H1 (cell line): Measurements from ENCODE around the gene TRIM40. TPM values are rescaled to one million over a fixed set of nuclear protein-coding genes. Genes with fewer than 3 reads are reported as not detected.
A peak's percentile ranks its signal among the peaks of the same experiment; 100 is the strongest.

Experiments
- CTCF ChIA-PET: fragments of 300-600 bp; sonication (Branson Sonifier 250); formaldehyde crosslinking; loops from one replicate; lab custom pipeline; 2021; ENCODE audit not compliant: partially characterized antibody; lab: Charles Lee
- POLR2A ChIA-PET: fragments of 300-600 bp; sonication (Branson Sonifier 250); formaldehyde crosslinking; loops from one replicate; lab custom pipeline; 2021; ENCODE audit warnings: inconsistent platforms; ENCODE audit not compliant: partially characterized antibody; lab: Charles Lee
- DNase-seq, 2 experiments: peaks; one replicate each; pipeline versions ENCODE4 v3.0.0 to v3.0.0-alpha.2; 2010 to 2022; ENCODE audit warnings: low spot score in 2 of 2, low read depth in 1 of 2, mixed read lengths in 1 of 2
- FAIRE-seq: peaks from 2 replicates; lab custom pipeline; 2011; peaks lifted over from hg19 to GRCh38; lab: Jason Lieb, UNC
- H2AFZ ChIP-seq: 2 replicates; pipeline ENCODE4 v1.8.1; 2012; ENCODE audit warnings: low read length, inconsistent platforms
- H2AK5ac ChIP-seq: 2 replicates; pipeline ENCODE4 v1.6.1; 2013; ENCODE audit warnings: low read depth, low read length
- H2BK120ac ChIP-seq: replicated peaks from 2 replicates; pipeline ENCODE3; 2013; ENCODE audit warnings: low read depth, low read length, inconsistent platforms
- H2BK12ac ChIP-seq: 2 replicates; pipeline ENCODE4 v1.6.1; 2013; ENCODE audit warnings: low read depth, low read length
- H2BK15ac ChIP-seq: 2 replicates; pipeline ENCODE4 v1.6.1; 2013; ENCODE audit warnings: low read length
- H2BK20ac ChIP-seq: 2 replicates; pipeline ENCODE4 v1.6.1; 2013; ENCODE audit warnings: low read length
- H2BK5ac ChIP-seq: 2 replicates; pipeline ENCODE4 v1.6.1; 2013; ENCODE audit warnings: low read depth, low read length
- H3K14ac ChIP-seq: 2 replicates; pipeline ENCODE4 v1.6.1; 2013; ENCODE audit warnings: inconsistent platforms; ENCODE audit not compliant: insufficient read length
- H3K18ac ChIP-seq: 2 replicates; pipeline ENCODE4 v1.6.1; 2013; ENCODE audit warnings: low read length; ENCODE audit errors: extremely low read depth
- H3K23ac ChIP-seq: 2 replicates; pipeline ENCODE4 v1.6.1; 2013; ENCODE audit warnings: inconsistent platforms; ENCODE audit not compliant: insufficient read length
- H3K23me2 ChIP-seq: 2 replicates; pipeline ENCODE4 v1.6.1; 2013; ENCODE audit warnings: low read depth, low read length
- H3K27ac ChIP-seq: 2 replicates; pipeline ENCODE4 v1.6.1; 2011; ENCODE audit warnings: low read depth, low read length, inconsistent platforms
- H3K27me3 ChIP-seq, 4 experiments: replicated peaks in 1 of 4; 1 replicate in 1 of 4; 2 replicates in 3 of 4; pipeline versions ENCODE4 v1.6.1 to v1.8.1; 2011 to 2013; ENCODE audit warnings: low read length in 3 of 4, mild to moderate bottlenecking in 3 of 4, inconsistent platforms in 2 of 4, mixed read lengths in 2 of 4, moderate library complexity in 1 of 4; ENCODE audit not compliant: control insufficient read depth in 3 of 4, insufficient read depth in 3 of 4; ENCODE audit errors: extremely low read depth in 1 of 4
- H3K36me3 ChIP-seq, 4 experiments: 2 replicates each; pipeline versions ENCODE4 v1.6.1 to v1.8.1; 2011 to 2013; ENCODE audit warnings: mild to moderate bottlenecking in 4 of 4, low read length in 3 of 4, moderate library complexity in 2 of 4, control low read depth in 1 of 4, inconsistent platforms in 1 of 4; ENCODE audit not compliant: insufficient read depth in 4 of 4, control insufficient read depth in 2 of 4
- H3K4ac ChIP-seq: replicated peaks from 2 replicates; pipeline ENCODE3; 2013; ENCODE audit warnings: low read length, low read depth, mixed read lengths, inconsistent platforms; ENCODE audit not compliant: insufficient read length
- H3K4me1 ChIP-seq, 4 experiments: replicated peaks in 1 of 4; 1 replicate in 1 of 4; 2 replicates in 3 of 4; pipeline versions ENCODE4 v1.6.1 to v1.8.1; 2011 to 2013; ENCODE audit warnings: low read length in 3 of 4, inconsistent platforms in 2 of 4, mixed read lengths in 1 of 4; ENCODE audit not compliant: insufficient read depth in 4 of 4, control insufficient read depth in 3 of 4
- H3K4me2 ChIP-seq, 2 experiments: 2 replicates each; pipeline versions ENCODE4 v1.6.1 to v1.8.1; 2011 to 2013; ENCODE audit warnings: low read depth in 2 of 2, low read length in 2 of 2, control low read depth in 1 of 2, inconsistent platforms in 1 of 2, mild to moderate bottlenecking in 1 of 2; ENCODE audit not compliant: insufficient read depth in 1 of 2
- H3K4me3 ChIP-seq, 4 experiments: fragments of 200-600, 300-600 bp in 1 of 4; sonication (generic), shearing (Covaris generic), sonication (Bioruptor Twin) in 1 of 4; 2 replicates each; pipeline versions ENCODE4 v1.5.1 to v1.8.1; 2011 to 2016; ENCODE audit warnings: low read length in 4 of 4, low read depth in 3 of 4, control low read depth in 2 of 4, inconsistent platforms in 2 of 4, mild to moderate bottlenecking in 2 of 4, mixed read lengths in 1 of 4, moderate library complexity in 1 of 4; ENCODE audit not compliant: insufficient read depth in 2 of 4; ENCODE audit errors: extremely low read depth in 1 of 4
- H3K56ac ChIP-seq: replicated peaks from 2 replicates; pipeline ENCODE3; 2013; ENCODE audit warnings: low read depth, mild to moderate bottlenecking, mixed read lengths, low read length, inconsistent platforms; ENCODE audit not compliant: insufficient read length
- H3K79me1 ChIP-seq: 2 replicates; pipeline ENCODE4 v1.6.1; 2013; ENCODE audit warnings: low read depth, low read length, control low read depth
- H3K79me2 ChIP-seq, 2 experiments: 2 replicates each; pipeline versions ENCODE4 v1.6.1 to v1.8.1; 2012 to 2013; ENCODE audit warnings: low read length in 2 of 2, mild to moderate bottlenecking in 2 of 2, inconsistent platforms in 1 of 2; ENCODE audit not compliant: insufficient read depth in 2 of 2, control insufficient read depth in 1 of 2
- H3K9ac ChIP-seq, 4 experiments: replicated peaks in 1 of 4; 1 replicate in 1 of 4; 2 replicates in 3 of 4; pipeline versions ENCODE4 v1.6.1 to v1.8.1; 2011 to 2013; ENCODE audit warnings: low read depth in 3 of 4, low read length in 3 of 4, control low read depth in 2 of 4, mild to moderate bottlenecking in 2 of 4, moderate library complexity in 2 of 4, inconsistent platforms in 1 of 4; ENCODE audit errors: extremely low read depth in 1 of 4
- H3K9me3 ChIP-seq, 2 experiments: 2 replicates each; pipeline versions ENCODE4 v1.6.1 to v1.8.1; 2012 to 2013; ENCODE audit warnings: mild to moderate bottlenecking in 2 of 2, moderate library complexity in 2 of 2, control low read depth in 1 of 2, inconsistent platforms in 1 of 2, low read depth in 1 of 2, low read length in 1 of 2, mixed read lengths in 1 of 2; ENCODE audit not compliant: insufficient read depth in 2 of 2
- H4K20me1 ChIP-seq, 2 experiments: replicated peaks in 1 of 2; 2 replicates each; pipeline versions ENCODE3 to v1.8.1; 2011 to 2013; ENCODE audit warnings: inconsistent platforms in 2 of 2, low read length in 2 of 2, mild to moderate bottlenecking in 1 of 2; ENCODE audit not compliant: insufficient read depth in 2 of 2, control insufficient read depth in 1 of 2
- H4K5ac ChIP-seq: 2 replicates; pipeline ENCODE4 v1.6.1; 2013; ENCODE audit warnings: low read length, low read depth, mixed read lengths, inconsistent platforms; ENCODE audit not compliant: insufficient read length
- H4K8ac ChIP-seq: 2 replicates; pipeline ENCODE4 v1.8.0; 2013; ENCODE audit warnings: mild to moderate bottlenecking, moderate library complexity, low read length, inconsistent platforms; ENCODE audit not compliant: insufficient read depth; ENCODE audit errors: extremely low read depth
- H4K91ac ChIP-seq: replicated peaks from 2 replicates; pipeline ENCODE3; 2013; ENCODE audit warnings: low read length, mixed read lengths, inconsistent platforms; ENCODE audit not compliant: insufficient read length
- ATF3 ChIP-seq: IDR thresholded peaks from 2 replicates; pipeline ENCODE4 v1.6.1; 2011; ENCODE audit warnings: low read depth, mild to moderate bottlenecking, low read length; ENCODE audit not compliant: insufficient read depth
- CHD2 ChIP-seq: IDR thresholded peaks from 2 replicates; pipeline ENCODE4 v1.6.1; 2012; ENCODE audit warnings: low read length, improper control_type of control experiment
- GTF2F1 ChIP-seq: IDR thresholded peaks from 2 replicates; pipeline ENCODE4 v1.6.1; 2012; ENCODE audit warnings: low read depth, low read length, improper control_type of control experiment, borderline replicate concordance
- JUN ChIP-seq: IDR thresholded peaks from 2 replicates; pipeline ENCODE4 v1.6.1; 2011; ENCODE audit warnings: low read depth, mild to moderate bottlenecking, improper control_type of control experiment, low read length
- RBBP5 ChIP-seq: IDR thresholded peaks from 2 replicates; pipeline ENCODE4 v1.7.1; 2012; ENCODE audit warnings: low read depth, mild to moderate bottlenecking, inconsistent platforms, low read length, moderate library complexity, borderline replicate concordance
- RFX5 ChIP-seq: IDR thresholded peaks from 2 replicates; pipeline ENCODE4 v1.6.1; 2011; ENCODE audit warnings: low read depth, low read length, improper control_type of control experiment, borderline replicate concordance
- SP1 ChIP-seq: IDR thresholded peaks from 2 replicates; pipeline ENCODE4 v1.6.1; 2011; ENCODE audit warnings: low read depth, low read length
- SP4 ChIP-seq: IDR thresholded peaks from 2 replicates; pipeline ENCODE4 v1.6.1; 2012; ENCODE audit warnings: low read length, inconsistent platforms
- USF2 ChIP-seq: IDR thresholded peaks from 2 replicates; pipeline ENCODE4 v1.6.1; 2011; ENCODE audit warnings: low read length, improper control_type of control experiment
- WGBS, 2 experiments: shearing (Covaris generic) in 1 of 2; methylation state at CpG; one replicate each; pipeline versions ENCODE4 v1.1.6 to v1.1.7; 2013 to 2015; ENCODE audit warnings: low lambda C conversion rate in 2 of 2, mixed read lengths in 2 of 2, inconsistent platforms in 1 of 2, low coverage in 1 of 2, missing lambda C conversion rate in 1 of 2; ENCODE audit not compliant: insufficient replicate concordance in 2 of 2, insufficient coverage in 1 of 2, insufficient read length in 1 of 2; ENCODE audit errors: extremely low coverage in 1 of 2, missing lambda C conversion rate in 1 of 2; 5-methylcytosine and 5-hydroxymethylcytosine counted together
- polyA plus RNA-seq, 7 experiments: library from polyadenylated mRNA; depleted of rRNA in 3 of 7; stranded (reverse) in 5 of 7; unstranded in 2 of 7; fragments of >200 nt in 5 of 7; fragments of 200-250 nt in 2 of 7; gene quantifications; 1 replicate in 5 of 7; 2 replicates in 1 of 7; 4 replicates in 1 of 7; pipeline versions ENCODE4 v1.2.1 to v1.2.3, GENCODE V29; 2011 to 2013; ENCODE audit warnings: missing spikeins in 2 of 7, mixed read lengths in 2 of 7
- total RNA-seq: library from RNA; stranded (reverse); fragmentation: NEBNext Ultra II Directional; extraction: Animal tissue kit (Norgen Biotek cat#: 25700); gene quantifications from 2 replicates; pipeline ENCODE4 v1.2.1, GENCODE V29; 2021

Gene TRIM40
- total and polyA plus RNA-seq, 2 of the 8 experiments (the other 6 are each of a cell fraction or from before 2014, with no cell fraction given), result not detected

GRCh38 chr6:30100585-30101443 lies 35.1 kb upstream of the TRIM40 start:
- Histone ChIP-seq H3K56ac (no peak overlapping the region), H3K18ac (peak overlapping the region; percentile 15; the same call in 1 of the 2 replicates), H3K23ac (no peak overlapping the region), H2AK5ac (no peak overlapping the region), H2BK5ac (no peak overlapping the region), H2BK20ac (no peak overlapping the region), H3K4me2 (peak overlapping the region; percentile 69 to 79), H3K4me1 (peaks cover 3 to 15% (median 9%) of the 10 kb centered on the region in 4 experiments; a peak in 6 of 7 replicates), H3K9ac (no peak overlapping the region; a peak in 1 of 7 replicates), H3K14ac (no peak overlapping the region), H3K79me2 (no peaks in the 10 kb centered on the region), H3K4me3 (peak overlapping the region; percentile 36 to 65 (median 44)), H3K23me2 (peaks cover 10% of the 10 kb centered on the region), H3K27me3 (peaks cover 32 to 71% (median 64%) of the 10 kb centered on the region in 4 experiments), H3K36me3 (no peaks in the 10 kb centered on the region), H2AFZ (peak overlapping the region; percentile 55; the same call in 1 of the 2 replicates), H4K5ac (no peak overlapping the region), H3K79me1 (no peaks in the 10 kb centered on the region), H2BK12ac (no peak overlapping the region; the same call in 1 of the 2 replicates), H2BK15ac (0 out of 2 replicates have a peak overlapping the region, but pooled peaks have one; percentile 32), H4K91ac (no peak overlapping the region), H3K9me3 (no peaks in the 10 kb centered on the region), H4K20me1 (no peaks in the 10 kb centered on the region), H4K8ac (no peak overlapping the region; the same call in 1 of the 2 replicates), H2BK120ac (no peak overlapping the region), H3K4ac (no peak overlapping the region), H3K27ac (no peak overlapping the region)
- CTCF ChIA-PET, result interaction anchor here (1.0 to 2.9 kb wide), 8 partner anchors 12 to 87 kb away, joined by 3 to 22 read pairs (median 9); partner anchors contain the start of gene RNF39
- 5% methylated on average over 43 of the region's 47 CpGs; no CpG with 5 or more reads in 1 of the 2 experiments for WGBS, 2 experiments
- FAIRE-seq, result no peak
- DNase-seq, result peak in 1 of 2 experiments; percentile 73
- POLR2A ChIA-PET, result interaction anchor here (0.6 to 1.6 kb wide), 5 partner anchors 8 to 1061 kb away, joined by 3 to 9 read pairs (median 6); partner anchors contain the start of genes POLR1H and PPP1R11
- TF ChIP-seq USF2 (no peak), GTF2F1 (no peak), SP1 (no peak), ATF3 (no peak), SP4 (no peak), RBBP5 (no peak), JUN (no peak), RFX5 (no peak), CHD2 (no peak)
